ENCODE data around the gene PROZ. TPM values are rescaled to one million over a fixed set of nuclear protein-coding genes. Genes with fewer than 3 reads are reported as not detected.

The PROZ gene
- total and polyA plus RNA-seq, 9 of the 15 experiments (the other 6 are each of a cell fraction or from before 2014, with no cell fraction given), result not detected

GRCh38 chr13:113152984-113153809, 5.3 kb upstream of the PROZ start (continued):
- TF ChIP-seq GTF3C2 (IDR thresholded peaks at IDR 0.05; ENCODE audit: borderline replicate concordance, extremely low read depth, insufficient read length), result no peak
- TF ChIP-seq, protein P1, sequence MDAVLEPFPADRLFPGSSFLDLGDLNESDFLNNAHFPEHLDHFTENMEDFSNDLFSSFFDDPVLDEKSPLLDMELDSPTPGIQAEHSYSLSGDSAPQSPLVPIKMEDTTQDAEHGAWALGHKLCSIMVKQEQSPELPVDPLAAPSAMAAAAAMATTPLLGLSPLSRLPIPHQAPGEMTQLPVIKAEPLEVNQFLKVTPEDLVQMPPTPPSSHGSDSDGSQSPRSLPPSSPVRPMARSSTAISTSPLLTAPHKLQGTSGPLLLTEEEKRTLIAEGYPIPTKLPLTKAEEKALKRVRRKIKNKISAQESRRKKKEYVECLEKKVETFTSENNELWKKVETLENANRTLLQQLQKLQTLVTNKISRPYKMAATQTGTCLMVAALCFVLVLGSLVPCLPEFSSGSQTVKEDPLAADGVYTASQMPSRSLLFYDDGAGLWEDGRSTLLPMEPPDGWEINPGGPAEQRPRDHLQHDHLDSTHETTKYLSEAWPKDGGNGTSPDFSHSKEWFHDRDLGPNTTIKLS (IDR thresholded peaks at IDR 0.05; ENCODE audit: borderline replicate concordance, low read depth), result no peak
- no peak for TF ChIP-seq NCOA2 (IDR thresholded peaks at IDR 0.05; ENCODE audit: partially characterized antibody in 2 of 2)
- no peak for TF ChIP-seq ZNF551 (CRISPR knock-in tag; IDR thresholded peaks at IDR 0.05)
- TF ChIP-seq MTA2 (IDR thresholded peaks at IDR 0.05; ENCODE audit: low read depth), result no peak
- TF ChIP-seq ATF7 (IDR thresholded peaks at IDR 0.05), result 0 out of 2 replicates have a peak, but pooled peaks have one; percentile 16
- no peak for TF ChIP-seq ZNF707 (CRISPR knock-in tag; conservative IDR thresholded peaks at IDR 0.05)
- TF ChIP-seq PATZ1 (CRISPR knock-in tag; IDR thresholded peaks at IDR 0.05; ENCODE audit: borderline replicate concordance), result no peak
- no peak for TF ChIP-seq ZNF444 (CRISPR knock-in tag; IDR thresholded peaks at IDR 0.05)
- TF ChIP-seq FUS (optimal IDR thresholded peaks at IDR 0.05; ENCODE audit: low read depth, low read length), result no peak
- no peak for TF ChIP-seq ILK (tag; IDR thresholded peaks at IDR 0.05; ENCODE audit: borderline replicate concordance, low read depth)
- TF ChIP-seq ZNF133 (CRISPR knock-in tag; IDR thresholded peaks at IDR 0.05), result no peak
- TF ChIP-seq USF2 (CRISPR knock-in tag; IDR thresholded peaks at IDR 0.05), result no peak
- no peak; the same call in 1 of the 2 replicates for TF ChIP-seq POLR2A (conservative IDR thresholded peaks at IDR 0.05)
- TF ChIP-seq, protein P2, sequence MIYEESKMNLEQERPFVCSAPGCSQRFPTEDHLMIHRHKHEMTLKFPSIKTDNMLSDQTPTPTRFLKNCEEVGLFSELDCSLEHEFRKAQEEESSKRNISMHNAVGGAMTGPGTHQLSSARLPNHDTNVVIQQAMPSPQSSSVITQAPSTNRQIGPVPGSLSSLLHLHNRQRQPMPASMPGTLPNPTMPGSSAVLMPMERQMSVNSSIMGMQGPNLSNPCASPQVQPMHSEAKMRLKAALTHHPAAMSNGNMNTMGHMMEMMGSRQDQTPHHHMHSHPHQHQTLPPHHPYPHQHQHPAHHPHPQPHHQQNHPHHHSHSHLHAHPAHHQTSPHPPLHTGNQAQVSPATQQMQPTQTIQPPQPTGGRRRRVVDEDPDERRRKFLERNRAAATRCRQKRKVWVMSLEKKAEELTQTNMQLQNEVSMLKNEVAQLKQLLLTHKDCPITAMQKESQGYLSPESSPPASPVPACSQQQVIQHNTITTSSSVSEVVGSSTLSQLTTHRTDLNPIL (CRISPR knock-in tag; IDR thresholded peaks at IDR 0.05), result no peak
- no peak for TF ChIP-seq ZBTB17 (CRISPR knock-in tag; IDR thresholded peaks at IDR 0.05)
- TF ChIP-seq THRA (IDR thresholded peaks at IDR 0.05), result no peak

All from K562 (cell line).